Activated CD4-positive, alpha-beta memory T cell treated with anti-CD3 and anti-CD28 coated beads, Interleukin-2, amount 10 ng/mL, durations not matched to agents 7 days and 5 days (primary cell): ENCODE data around the gene PDILT. TPM values are rescaled to one million over a fixed set of nuclear protein-coding genes. Genes with fewer than 3 reads are reported as not detected.
"Not testable (repeated sequence)": the region's sequence is repeated elsewhere in the genome, so short reads cannot be mapped to it uniquely, and the experiment has no call there.

Experiments
- CTCF ChIA-PET: fragments of 350-600 bp; sonication (Branson Sonifier 250); formaldehyde crosslinking; loops from one replicate; lab custom pipeline; 2021; ENCODE audit warnings: antibody characterized with exemption, inconsistent platforms; lab: Charles Lee
- POLR2A ChIA-PET: fragments of 350-600 bp; sonication (Branson Sonifier 250); formaldehyde crosslinking; loops from one replicate; lab custom pipeline; 2021; ENCODE audit warnings: antibody characterized with exemption; lab: Charles Lee
- DNase-seq: peaks from one replicate; pipeline ENCODE4 v3.0.0-alpha.2; 2020
- H3K27ac Mint-ChIP-seq: one replicate; pipeline ENCODE4 v1.8.0; 2021; ENCODE audit warnings: mild to moderate bottlenecking, mixed read lengths
- H3K27me3 Mint-ChIP-seq: one replicate; pipeline ENCODE4 v1.8.0; 2021; ENCODE audit warnings: mixed read lengths
- H3K36me3 Mint-ChIP-seq: one replicate; pipeline ENCODE4 v1.8.0; 2021; ENCODE audit warnings: low read depth, mixed read lengths
- H3K4me1 Mint-ChIP-seq: one replicate; pipeline ENCODE4 v1.8.0; 2021; ENCODE audit warnings: mixed read lengths
- H3K4me3 Mint-ChIP-seq: one replicate; pipeline ENCODE4 v1.8.0; 2021; ENCODE audit warnings: mild to moderate bottlenecking, mixed read lengths
- H3K9me3 Mint-ChIP-seq: one replicate; pipeline ENCODE4 v1.8.0; 2021; ENCODE audit warnings: mixed read lengths
- total RNA-seq, 2 experiments: library from RNA; stranded (reverse); gene quantifications; one replicate each; pipeline ENCODE4 v1.2.3, GENCODE V29; 2021

PDILT gene
- total RNA-seq, 2 experiments from 2014 or later: not detected

DNA sequence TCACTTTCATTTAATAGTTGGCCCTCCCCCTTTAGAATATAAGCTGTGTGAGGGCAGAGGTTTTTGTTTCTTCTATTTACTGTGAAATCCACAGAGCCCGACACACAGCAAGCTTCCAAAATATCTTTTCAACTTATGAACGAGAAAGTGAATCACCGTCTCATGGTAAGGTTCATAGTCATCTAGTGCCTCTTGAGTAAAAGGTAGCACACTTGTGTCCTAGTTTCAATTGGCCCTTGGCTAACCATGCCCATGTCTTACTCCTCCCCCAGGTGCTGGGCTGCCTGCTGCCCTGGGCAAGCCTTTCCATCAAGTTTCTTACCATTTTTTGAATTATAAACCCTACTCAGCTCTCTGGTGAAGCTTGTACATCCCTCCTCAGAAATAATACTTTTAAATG lies 64.8 kb downstream of the PDILT start:
- CTCF ChIA-PET: no interaction called here
- Mint-ChIP-seq H3K27ac (no peak overlapping the region), H3K36me3 (no peaks in the 10 kb centered on the region), H3K27me3 (no peaks in the 10 kb centered on the region), H3K4me1 (no peaks in the 10 kb centered on the region), H3K9me3 (no peaks in the 10 kb centered on the region), H3K4me3 (no peak overlapping the region)
- POLR2A ChIA-PET: no interaction called here
- DNase-seq: no peak

DNA sequence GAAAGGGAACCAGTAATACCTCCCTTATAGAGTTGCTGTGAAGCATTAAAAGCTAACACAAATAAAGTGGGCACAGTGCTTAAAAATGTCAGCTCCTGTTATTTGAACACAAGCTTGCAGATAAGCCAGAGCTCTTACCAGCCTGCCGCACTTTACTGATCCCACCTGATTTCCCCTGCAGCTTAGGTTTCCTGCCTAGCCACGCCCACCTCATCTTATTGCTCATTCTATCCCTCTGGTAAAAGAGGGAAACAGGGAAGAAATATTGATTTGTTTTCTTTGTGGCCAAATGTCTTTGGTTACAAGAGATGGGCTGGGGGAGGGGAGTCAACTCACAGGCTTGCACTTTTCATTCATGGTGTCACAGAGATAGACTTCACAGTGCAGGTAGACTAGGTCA lies 67.6 kb downstream of the PDILT start:
- Mint-ChIP-seq H3K36me3 (no peaks in the 10 kb centered on the region), H3K4me1 (no peaks in the 10 kb centered on the region), H3K4me3 (no peak overlapping the region), H3K27ac (no peak overlapping the region), H3K9me3 (no peaks in the 10 kb centered on the region), H3K27me3 (no peaks in the 10 kb centered on the region)
- ChIA-PET CTCF (no interaction called here), POLR2A (no interaction called here)
- DNase-seq: no peak

DNA sequence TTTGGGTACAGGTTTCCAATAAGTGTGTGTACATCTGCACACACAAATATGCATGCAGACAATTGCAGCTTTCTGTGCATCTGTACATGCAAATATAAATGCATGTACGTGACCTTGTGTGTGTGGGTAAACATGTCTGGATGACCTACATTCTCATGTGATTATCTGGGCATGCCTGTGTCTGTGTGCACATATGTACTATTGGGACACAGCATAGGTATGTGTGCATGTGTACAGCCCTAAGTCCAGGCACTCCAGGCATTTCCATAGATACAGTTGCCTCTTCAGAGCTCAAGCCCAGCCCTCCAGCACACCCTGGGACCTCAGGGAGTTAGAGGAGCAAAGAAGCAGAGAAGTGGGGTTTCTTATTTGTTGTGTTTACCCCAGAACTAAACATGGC lies 70.1 kb downstream of the PDILT start:
- Mint-ChIP-seq H3K27ac (no peak overlapping the region), H3K9me3 (no peaks in the 10 kb centered on the region), H3K27me3 (no peaks in the 10 kb centered on the region), H3K36me3 (no peaks in the 10 kb centered on the region), H3K4me3 (no peak overlapping the region), H3K4me1 (no peaks in the 10 kb centered on the region)
- DNase-seq: no peak
- ChIA-PET POLR2A (no interaction called here), CTCF (interaction anchor here (0.6 kb wide), 1 partner anchor 837 kb away, joined by 3 read pairs; no protein-coding TSS in a partner anchor)

DNA sequence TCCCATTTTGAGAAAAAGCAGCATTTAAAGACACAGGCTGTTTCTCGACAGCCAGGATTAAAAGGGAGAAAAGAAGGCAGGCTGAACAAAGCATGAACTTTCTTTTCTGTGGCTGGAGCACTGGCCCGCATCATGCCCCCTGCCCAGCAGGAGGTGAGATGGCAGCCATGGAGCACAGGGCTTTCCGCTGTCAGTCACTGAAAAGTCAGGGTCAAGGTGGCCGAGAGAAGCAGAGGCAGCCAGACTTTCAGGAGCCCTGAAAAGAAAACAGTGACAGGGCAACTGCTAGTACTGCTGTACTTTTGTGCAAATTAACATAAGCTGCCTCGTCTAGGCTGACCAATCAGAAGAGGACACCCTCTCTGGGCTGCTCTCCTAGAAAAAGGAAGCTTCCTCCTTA lies 71.4 kb downstream of the PDILT start:
- H3K36me3 Mint-ChIP-seq: no peaks in the 10 kb centered on the region
- ChIA-PET POLR2A (no interaction called here), CTCF (no interaction called here)
- H3K4me3 Mint-ChIP-seq: no peak overlapping the region
- H3K4me1 Mint-ChIP-seq: no peaks in the 10 kb centered on the region
- H3K27me3 Mint-ChIP-seq: no peaks in the 10 kb centered on the region
- no peaks in the 10 kb centered on the region for H3K9me3 Mint-ChIP-seq
- no peak for DNase-seq
- H3K27ac Mint-ChIP-seq: no peak overlapping the region

DNA sequence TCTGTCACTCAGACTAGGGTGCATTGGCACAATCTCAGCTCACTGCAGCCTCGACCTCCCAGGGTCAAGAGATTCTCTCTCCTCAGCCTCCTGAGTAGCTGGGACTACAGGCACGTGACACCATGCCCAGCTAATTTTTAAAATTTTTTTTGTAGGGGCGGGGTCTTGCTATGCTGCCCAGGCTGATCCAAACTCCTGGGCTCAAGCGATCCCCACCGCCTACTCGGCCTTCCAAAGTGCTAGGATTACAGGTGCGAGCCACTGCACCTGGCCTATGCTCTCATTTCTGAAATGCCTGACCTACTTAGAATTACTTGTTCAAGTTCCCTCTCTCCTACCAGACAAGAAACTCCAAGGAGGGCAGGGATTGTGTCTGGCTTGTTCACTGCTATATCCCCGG lies 72.1 kb downstream of the PDILT start:
- Mint-ChIP-seq H3K4me3 (no peak overlapping the region), H3K36me3 (no peaks in the 10 kb centered on the region), H3K27ac (no peak overlapping the region), H3K27me3 (no peaks in the 10 kb centered on the region), H3K4me1 (no peaks in the 10 kb centered on the region), H3K9me3 (no peaks in the 10 kb centered on the region)
- ChIA-PET CTCF (no interaction called here), POLR2A (no interaction called here)
- no peak for DNase-seq

DNA sequence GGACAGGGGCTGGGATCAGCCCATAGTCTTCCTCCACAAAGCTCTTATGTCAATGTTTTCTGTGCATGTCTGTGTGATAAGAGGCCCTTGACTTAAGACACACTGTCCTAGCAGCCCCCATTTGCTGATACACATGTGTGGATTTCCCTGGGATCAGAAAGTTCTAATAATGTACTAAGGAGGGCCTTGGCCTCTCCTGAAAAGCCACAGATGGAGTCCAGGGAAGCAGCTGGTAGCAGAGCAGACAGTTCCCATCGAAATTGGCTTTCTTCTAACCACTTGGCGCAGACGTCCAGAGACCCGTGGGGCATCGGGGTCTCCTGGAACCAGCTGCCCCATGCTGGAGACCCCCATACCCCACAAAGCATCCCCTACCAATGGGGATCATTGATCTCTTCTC lies 72.9 kb downstream of the PDILT start:
- DNase-seq: no peak
- Mint-ChIP-seq H3K4me1 (no peaks in the 10 kb centered on the region), H3K27ac (no peak overlapping the region), H3K36me3 (no peaks in the 10 kb centered on the region), H3K27me3 (no peaks in the 10 kb centered on the region), H3K9me3 (no peaks in the 10 kb centered on the region), H3K4me3 (no peak overlapping the region)
- POLR2A ChIA-PET: no interaction called here
- CTCF ChIA-PET: no interaction called here

DNA sequence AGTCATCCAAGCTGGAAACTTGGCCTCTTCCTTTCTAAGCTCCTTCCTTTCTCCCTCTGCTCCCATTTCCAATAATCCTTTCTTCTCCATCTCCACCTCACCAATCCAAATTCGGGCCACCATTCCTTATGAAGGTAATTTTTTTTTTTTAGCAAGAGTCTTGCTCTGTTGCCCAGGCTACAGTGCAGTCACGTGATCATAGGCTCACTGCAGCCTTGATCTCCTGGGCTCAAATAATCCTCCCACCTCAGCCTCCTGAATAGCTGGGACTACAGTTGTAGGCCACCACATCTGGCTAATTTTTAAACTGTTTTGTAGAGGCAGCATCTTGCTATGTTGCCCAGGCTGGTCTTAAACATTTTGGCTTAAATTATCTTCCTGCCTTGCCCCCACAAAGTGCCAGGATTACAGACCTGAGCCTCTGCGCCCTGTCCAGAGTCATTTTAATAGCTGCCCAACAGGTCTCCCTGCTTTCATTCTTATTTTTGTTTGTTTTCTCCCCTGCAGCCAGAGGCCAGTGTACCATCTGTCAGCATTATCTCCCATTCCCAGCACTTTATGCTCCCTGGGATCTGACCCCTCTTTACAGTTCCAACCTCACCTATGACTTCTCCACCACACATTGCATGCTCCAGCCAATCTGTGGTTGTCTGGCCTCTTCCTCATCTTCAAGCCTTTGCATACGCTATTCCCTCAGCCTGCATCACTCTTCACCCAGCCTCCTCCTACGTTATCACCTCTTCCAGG lies 75.0 kb downstream of the PDILT start:
- CTCF ChIA-PET: no interaction called here

DNA sequence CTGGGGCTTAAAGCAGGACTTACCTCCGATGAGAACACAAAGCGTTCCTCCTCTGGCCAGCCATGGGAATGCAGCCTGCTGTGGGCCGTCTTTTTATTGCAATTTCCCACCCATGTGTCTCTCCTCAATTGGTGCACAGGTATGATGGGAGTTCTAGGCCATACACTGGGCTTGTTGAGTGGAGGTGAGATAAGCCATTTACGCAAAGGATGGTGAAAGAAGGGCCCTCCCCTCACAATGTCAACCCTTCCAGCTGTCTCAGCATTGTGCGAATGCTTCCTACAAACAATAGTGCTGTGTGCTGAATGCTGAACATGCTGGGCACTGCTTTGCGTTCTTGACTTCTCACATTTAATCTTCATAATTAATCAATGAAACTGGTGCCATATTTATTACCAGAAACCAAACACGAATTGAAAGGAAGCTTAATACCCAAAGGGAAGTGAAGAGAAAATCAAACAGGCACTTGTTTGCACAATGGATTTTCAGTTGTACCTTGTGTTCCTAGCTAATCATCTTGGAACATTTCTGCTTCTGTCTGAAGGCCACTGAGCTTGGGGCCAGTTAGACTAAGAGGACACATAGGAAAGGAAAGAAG lies 77.0 kb downstream of the PDILT start, which contains the start of gene GP2:
TSS of gene GP2 (minus strand) at position 70 of the 598 bp plus-strand sequence. CDS start 1,082 bp downstream, outside the sequence.
- Mint-ChIP-seq H3K4me1 (no peaks in the 10 kb centered on the region), H3K4me3 (no peak within 1 kb of the TSS), H3K9me3 (no peaks in the 10 kb centered on the region), H3K27me3 (no peaks in the 10 kb centered on the region), H3K27ac (no peak within 1 kb of the TSS), H3K36me3 (no peaks in the 10 kb centered on the region)
- DNase-seq: no peak
- ChIA-PET CTCF (no interaction called here), POLR2A (no interaction called here)

More for the DNA sequence above, 75.0 kb downstream of the PDILT start:
- Mint-ChIP-seq H3K27me3 (no peaks in the 10 kb centered on the region), H3K4me1 (no peaks in the 10 kb centered on the region), H3K9me3 (no peaks in the 10 kb centered on the region), H3K27ac (no peak overlapping the region), H3K36me3 (no peaks in the 10 kb centered on the region), H3K4me3 (no peak overlapping the region)
- no peak for DNase-seq
- POLR2A ChIA-PET: no interaction called here

DNA sequence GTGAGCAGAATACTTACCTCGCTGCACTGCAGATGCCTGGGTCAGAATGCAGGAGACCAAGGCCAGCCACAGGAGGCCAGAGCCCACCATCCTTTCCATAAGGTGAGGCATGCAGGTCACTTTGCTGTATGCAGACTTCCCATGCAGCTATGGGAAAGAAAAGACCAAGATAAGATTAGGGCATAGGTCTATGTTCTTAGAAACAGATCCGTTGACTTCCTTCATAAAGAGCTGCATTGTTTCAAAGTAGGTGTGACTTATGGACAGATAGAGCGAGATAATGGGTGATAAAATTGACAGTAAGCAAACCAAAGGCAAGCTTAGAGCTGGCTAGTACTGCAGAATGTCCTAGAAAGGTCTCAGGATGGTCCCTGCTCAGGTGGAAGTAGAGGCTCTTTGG lies 78.2 kb downstream of the PDILT start:
- H3K9me3 Mint-ChIP-seq: no peaks in the 10 kb centered on the region
- H3K4me1 Mint-ChIP-seq: no peaks in the 10 kb centered on the region
- H3K27ac Mint-ChIP-seq: no peak overlapping the region
- ChIA-PET CTCF (no interaction called here), POLR2A (no interaction called here)
- no peak for DNase-seq
- no peak overlapping the region for H3K4me3 Mint-ChIP-seq
- H3K36me3 Mint-ChIP-seq: no peaks in the 10 kb centered on the region
- H3K27me3 Mint-ChIP-seq: no peaks in the 10 kb centered on the region

DNA sequence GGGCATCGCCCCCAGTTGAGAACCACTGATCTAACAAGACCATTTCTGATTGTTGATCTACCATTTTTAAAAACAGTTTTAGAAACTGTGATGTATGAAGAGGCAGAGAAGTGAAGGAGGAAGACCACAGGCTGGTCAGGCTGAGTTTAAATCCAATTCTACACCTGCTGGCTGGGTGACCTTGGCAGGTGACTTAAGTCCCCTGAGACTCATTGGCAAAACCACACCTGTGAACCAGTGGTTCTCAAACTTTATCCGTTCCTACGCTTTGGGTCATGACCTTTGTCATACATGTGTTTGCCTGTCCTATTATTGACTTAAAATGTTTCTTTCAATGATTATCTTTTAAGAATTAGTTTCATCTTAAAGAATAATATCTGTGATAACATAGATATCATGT lies 79.5 kb downstream of the PDILT start:
- Mint-ChIP-seq H3K27ac (no peak overlapping the region), H3K9me3 (no peaks in the 10 kb centered on the region), H3K4me3 (no peak overlapping the region), H3K36me3 (no peaks in the 10 kb centered on the region), H3K27me3 (no peaks in the 10 kb centered on the region), H3K4me1 (no peaks in the 10 kb centered on the region)
- ChIA-PET POLR2A (no interaction called here), CTCF (no interaction called here)
- DNase-seq: no peak

DNA sequence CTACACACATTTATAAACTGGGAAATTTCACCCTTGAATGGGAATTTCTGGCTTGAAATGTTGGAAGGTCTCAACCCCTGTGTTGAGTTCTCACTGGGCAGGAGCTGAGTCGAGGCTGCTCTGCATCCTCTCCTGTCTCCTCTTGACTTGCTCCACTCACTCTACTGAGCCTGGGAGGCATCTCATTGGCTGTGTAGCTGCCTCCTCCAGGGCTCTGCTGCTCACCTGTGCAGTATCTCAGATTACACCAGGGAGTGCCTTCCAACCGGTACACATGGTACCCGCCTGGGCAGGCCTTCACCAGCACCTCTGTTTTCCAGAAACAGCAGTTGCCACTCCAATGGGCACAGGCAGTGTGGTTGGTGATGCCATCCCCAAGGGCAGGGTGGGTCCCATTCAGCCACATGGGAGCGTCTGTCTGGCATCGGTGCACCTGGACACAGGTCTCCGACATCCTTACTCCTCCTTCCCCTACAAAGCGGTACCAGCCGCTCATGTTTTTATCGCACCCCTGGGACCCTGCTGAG lies 80.9 kb downstream of the PDILT start:
- no peak for DNase-seq
- no peaks in the 10 kb centered on the region for H3K4me1 Mint-ChIP-seq
- no peaks in the 10 kb centered on the region for H3K27me3 Mint-ChIP-seq
- no peak overlapping the region for H3K4me3 Mint-ChIP-seq
- ChIA-PET CTCF (no interaction called here), POLR2A (no interaction called here)
- no peaks in the 10 kb centered on the region for H3K36me3 Mint-ChIP-seq
- no peaks in the 10 kb centered on the region for H3K9me3 Mint-ChIP-seq
- H3K27ac Mint-ChIP-seq: no peak overlapping the region

DNA sequence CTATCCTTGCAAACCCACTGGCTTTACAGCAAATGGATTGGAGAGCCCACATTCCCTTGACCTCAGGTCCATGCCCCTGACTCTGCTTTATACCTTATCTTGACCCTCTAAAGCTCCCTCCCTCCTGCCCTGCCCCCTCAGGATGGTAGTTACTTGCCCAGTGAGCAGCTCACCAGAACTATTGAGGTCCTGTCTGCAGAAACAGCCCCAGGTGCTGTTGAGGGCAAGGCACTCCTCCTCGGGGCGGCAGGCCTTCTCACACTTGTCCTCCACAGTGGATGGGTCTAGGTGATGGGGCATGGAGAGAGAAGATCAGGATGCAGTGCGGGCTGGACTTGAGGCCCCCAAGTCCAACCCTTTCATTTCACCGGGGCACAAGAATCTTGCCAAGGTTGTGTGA lies 81.8 kb downstream of the PDILT start:
- H3K4me3 Mint-ChIP-seq: no peak overlapping the region
- POLR2A ChIA-PET: no interaction called here
- CTCF ChIA-PET: no interaction called here
- DNase-seq: no peak
- no peaks in the 10 kb centered on the region for H3K36me3 Mint-ChIP-seq
- no peak overlapping the region for H3K27ac Mint-ChIP-seq
- H3K27me3 Mint-ChIP-seq: no peaks in the 10 kb centered on the region
- H3K4me1 Mint-ChIP-seq: no peaks in the 10 kb centered on the region
- H3K9me3 Mint-ChIP-seq: no peaks in the 10 kb centered on the region

DNA sequence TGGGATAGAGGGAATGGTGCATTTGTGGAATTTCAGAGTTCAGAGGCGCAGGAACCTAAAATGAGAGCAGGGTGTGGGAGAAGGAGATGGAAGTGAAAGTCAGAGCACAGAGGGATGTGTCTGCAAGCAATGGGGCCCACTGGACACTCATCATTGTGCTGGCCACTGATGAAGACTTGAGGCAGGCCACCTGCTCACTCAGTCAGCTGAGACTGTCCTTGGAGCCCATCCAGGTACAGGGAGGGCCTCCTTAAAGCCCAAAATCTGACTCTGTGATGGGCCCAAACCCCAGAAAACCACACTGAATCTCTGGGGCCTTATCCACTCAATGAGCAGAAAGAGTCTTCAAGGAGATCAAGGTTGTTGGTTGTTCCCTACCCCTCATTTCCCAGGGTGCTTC lies 82.9 kb downstream of the PDILT start:
- no peak overlapping the region for H3K4me3 Mint-ChIP-seq
- POLR2A ChIA-PET: no interaction called here
- DNase-seq: no peak
- H3K36me3 Mint-ChIP-seq: no peaks in the 10 kb centered on the region
- H3K4me1 Mint-ChIP-seq: no peaks in the 10 kb centered on the region
- H3K9me3 Mint-ChIP-seq: no peaks in the 10 kb centered on the region
- H3K27me3 Mint-ChIP-seq: no peaks in the 10 kb centered on the region
- H3K27ac Mint-ChIP-seq: no peak overlapping the region
- CTCF ChIA-PET: no interaction called here

DNA sequence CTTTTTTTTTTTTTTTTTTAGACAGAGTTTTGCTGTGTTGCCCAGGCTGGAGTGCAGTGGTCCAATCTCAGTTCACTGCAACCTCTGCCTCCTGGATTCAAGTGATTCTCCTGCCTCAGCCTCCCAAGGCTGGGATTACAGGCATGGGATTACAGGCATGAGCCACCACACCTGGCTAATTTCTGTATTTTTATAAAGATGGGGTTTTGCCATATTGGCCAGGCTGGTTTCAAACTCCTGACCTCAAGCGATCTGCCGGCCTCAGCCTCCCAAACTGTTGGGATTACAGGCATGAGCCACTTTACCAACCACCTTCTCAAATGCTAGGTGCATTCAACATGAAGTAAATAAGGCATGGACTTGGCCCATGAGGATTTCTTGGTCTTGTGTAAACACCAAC lies 83.5 kb downstream of the PDILT start:
- H3K9me3 Mint-ChIP-seq, H3K27me3 Mint-ChIP-seq, H3K4me1 Mint-ChIP-seq: not testable (repeated sequence)

More for the DNA sequence above, 83.5 kb downstream of the PDILT start:
- H3K4me3 Mint-ChIP-seq, CTCF ChIA-PET, H3K27ac Mint-ChIP-seq, POLR2A ChIA-PET, H3K36me3 Mint-ChIP-seq, DNase-seq: not testable (repeated sequence)
